Activated naive CD8-positive, alpha-beta T cell treated with anti-CD3 and anti-CD28 coated beads for 36 hours (primary cell): ENCODE data around the gene CFAP20DC. TPM values are rescaled to one million over a fixed set of nuclear protein-coding genes. Genes with fewer than 3 reads are reported as not detected.

Experiments used
- DNase-seq: peaks from one replicate; pipeline ENCODE4 v3.0.0; 2021
- H3K27ac Mint-ChIP-seq: one replicate; pipeline ENCODE4 v1.8.0; 2022; ENCODE audit warnings: mild to moderate bottlenecking, moderate library complexity, mixed read lengths
- H3K27me3 Mint-ChIP-seq: one replicate; pipeline ENCODE4 v1.8.0; 2022; ENCODE audit warnings: mild to moderate bottlenecking, mixed read lengths
- H3K36me3 Mint-ChIP-seq: one replicate; pipeline ENCODE4 v1.8.0; 2021; ENCODE audit warnings: mild to moderate bottlenecking, mixed read lengths
- H3K4me1 Mint-ChIP-seq: one replicate; pipeline ENCODE4 v1.8.0; 2021; ENCODE audit warnings: mixed read lengths
- H3K4me3 Mint-ChIP-seq: one replicate; pipeline ENCODE4 v1.8.0; 2022; ENCODE audit warnings: mild to moderate bottlenecking, moderate library complexity, mixed read lengths
- H3K9me3 Mint-ChIP-seq: one replicate; pipeline ENCODE4 v1.8.0; 2022; ENCODE audit warnings: mixed read lengths
- total RNA-seq, 2 experiments: library from RNA; stranded (reverse); gene quantifications; one replicate each; pipeline ENCODE4 v1.2.3, GENCODE V29; 2021

The CFAP20DC gene
- total RNA-seq, 2 experiments from 2014 or later, result 1.6 to 2.4 TPM

DNA sequence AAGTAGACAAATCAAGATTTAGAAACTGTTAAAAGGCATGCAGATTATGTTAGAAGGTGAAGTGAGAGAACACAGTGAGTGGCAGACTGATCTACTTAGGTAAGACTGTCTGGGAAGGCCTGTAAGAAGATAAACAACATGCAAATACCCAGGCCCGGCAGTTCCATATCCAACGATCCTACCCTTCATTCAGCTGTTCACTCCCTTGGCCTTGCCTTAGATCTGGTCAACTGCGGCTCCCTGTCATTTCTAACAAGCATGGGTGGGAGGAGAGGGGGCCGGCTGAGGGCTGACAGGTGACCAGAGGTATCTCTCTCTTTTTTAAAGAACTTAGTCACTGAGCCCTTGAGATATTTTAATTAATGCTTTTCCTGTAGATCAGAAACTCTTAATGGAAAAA, 298.6 kb downstream of the CFAP20DC start:
- Mint-ChIP-seq H3K36me3 (no peaks in the 10 kb centered on the region), H3K4me1 (no peaks in the 10 kb centered on the region), H3K27me3 (peaks cover 6% of the 10 kb centered on the region), H3K27ac (no peak overlapping the region), H3K4me3 (no peak overlapping the region), H3K9me3 (no peaks in the 10 kb centered on the region)
- DNase-seq, result no peak

- H3K9me3 Mint-ChIP-seq, result no peaks in the 10 kb centered on the region
- DNase-seq, result no peak
- H3K27me3 Mint-ChIP-seq, result peaks cover 6% of the 10 kb centered on the region
- no peak overlapping the region for H3K27ac Mint-ChIP-seq
- H3K36me3 Mint-ChIP-seq, result no peaks in the 10 kb centered on the region
- no peaks in the 10 kb centered on the region for H3K4me1 Mint-ChIP-seq
- no peak overlapping the region for H3K4me3 Mint-ChIP-seq
Observed at GRCh38 chr3:58749948-58750347, 299.9 kb downstream of the CFAP20DC start.

DNA sequence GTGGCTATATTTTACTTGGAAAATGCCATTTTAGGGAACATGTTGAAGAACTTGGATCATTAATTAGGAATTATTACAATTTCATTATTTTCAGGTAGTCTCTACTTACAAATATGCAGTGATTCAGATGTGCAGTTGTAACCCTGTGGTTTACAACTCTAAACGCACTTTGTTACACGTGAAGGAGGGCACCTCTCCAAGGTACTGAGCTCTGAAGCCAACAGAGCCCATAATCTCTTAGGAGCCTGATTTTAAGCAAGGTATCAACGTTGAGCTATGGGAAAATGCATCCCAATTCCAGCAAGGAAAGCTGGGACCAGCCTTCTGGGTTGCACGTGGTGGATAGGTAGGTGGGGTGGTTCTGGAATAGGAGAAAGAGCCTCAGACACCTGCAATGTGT, 301.8 kb downstream of the CFAP20DC start:
- Mint-ChIP-seq H3K27ac (no peak overlapping the region), H3K27me3 (peaks cover 16% of the 10 kb centered on the region), H3K4me3 (no peak overlapping the region), H3K4me1 (no peaks in the 10 kb centered on the region), H3K36me3 (no peaks in the 10 kb centered on the region), H3K9me3 (no peaks in the 10 kb centered on the region)
- no peak for DNase-seq

- H3K27ac Mint-ChIP-seq, result no peak overlapping the region
- no peaks in the 10 kb centered on the region for H3K36me3 Mint-ChIP-seq
- peaks cover 12% of the 10 kb centered on the region for H3K27me3 Mint-ChIP-seq
- no peak overlapping the region for H3K4me3 Mint-ChIP-seq
- H3K4me1 Mint-ChIP-seq, result no peaks in the 10 kb centered on the region
- H3K9me3 Mint-ChIP-seq, result no peaks in the 10 kb centered on the region
- DNase-seq, result no peak
Observed at GRCh38 chr3:58746758-58747157, 303.1 kb downstream of the CFAP20DC start.

DNA sequence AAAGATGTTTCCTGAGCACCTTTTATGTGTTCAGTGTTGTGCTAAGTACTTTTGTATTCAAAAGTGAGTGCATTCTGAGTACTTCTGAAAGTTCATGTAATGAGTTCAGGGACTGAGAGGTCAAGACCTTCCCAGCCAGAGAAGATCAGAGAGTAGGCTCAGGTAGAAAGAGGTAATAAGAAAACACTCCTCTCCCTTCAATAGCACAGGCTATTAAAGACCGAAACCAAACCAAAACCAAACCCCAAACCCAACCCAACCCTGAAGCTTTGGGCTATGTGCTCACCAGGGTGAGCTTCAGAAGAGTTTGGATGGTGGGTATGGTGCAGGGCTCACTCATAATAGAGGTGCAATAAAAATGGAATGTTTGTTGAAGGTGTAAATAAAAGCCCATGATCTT, 306.5 kb downstream of the CFAP20DC start:
- DNase-seq, result no peak
- Mint-ChIP-seq H3K27ac (no peak overlapping the region), H3K9me3 (no peaks in the 10 kb centered on the region), H3K27me3 (peaks cover 16% of the 10 kb centered on the region), H3K36me3 (no peaks in the 10 kb centered on the region), H3K4me1 (no peaks in the 10 kb centered on the region), H3K4me3 (no peak overlapping the region)

GRCh38 chr3:58742239-58742638, 307.6 kb downstream of the CFAP20DC start:
- no peaks in the 10 kb centered on the region for H3K36me3 Mint-ChIP-seq
- no peak overlapping the region for H3K27ac Mint-ChIP-seq
- no peaks in the 10 kb centered on the region for H3K4me1 Mint-ChIP-seq
- no peaks in the 10 kb centered on the region for H3K9me3 Mint-ChIP-seq
- H3K27me3 Mint-ChIP-seq, result peaks cover 17% of the 10 kb centered on the region
- no peak overlapping the region for H3K4me3 Mint-ChIP-seq
- no peak for DNase-seq

GRCh38 chr3:58737644-58738043, 312.2 kb downstream of the CFAP20DC start:
- H3K36me3 Mint-ChIP-seq, result no peaks in the 10 kb centered on the region
- no peak overlapping the region for H3K4me3 Mint-ChIP-seq
- DNase-seq, result no peak
- no peak overlapping the region for H3K27ac Mint-ChIP-seq
- no peaks in the 10 kb centered on the region for H3K9me3 Mint-ChIP-seq
- H3K4me1 Mint-ChIP-seq, result no peaks in the 10 kb centered on the region
- peaks cover 8% of the 10 kb centered on the region for H3K27me3 Mint-ChIP-seq

GRCh38 chr3:58731673-58732072, 318.2 kb downstream of the CFAP20DC start:
- Mint-ChIP-seq H3K9me3 (no peaks in the 10 kb centered on the region), H3K36me3 (no peaks in the 10 kb centered on the region), H3K27me3 (peaks cover 2% of the 10 kb centered on the region), H3K27ac (no peak overlapping the region), H3K4me1 (no peaks in the 10 kb centered on the region), H3K4me3 (no peak overlapping the region)
- no peak for DNase-seq

- H3K4me1 Mint-ChIP-seq, result no peaks in the 10 kb centered on the region
- H3K9me3 Mint-ChIP-seq, result no peaks in the 10 kb centered on the region
- no peaks in the 10 kb centered on the region for H3K36me3 Mint-ChIP-seq
- peaks cover 2% of the 10 kb centered on the region for H3K27me3 Mint-ChIP-seq
- no peak overlapping the region for H3K4me3 Mint-ChIP-seq
- no peak overlapping the region for H3K27ac Mint-ChIP-seq
- no peak for DNase-seq
Observed at GRCh38 chr3:58728723-58729122, 321.1 kb downstream of the CFAP20DC start.

- no peak for DNase-seq
- Mint-ChIP-seq H3K27ac (no peak overlapping the region), H3K4me3 (no peak overlapping the region), H3K4me1 (no peaks in the 10 kb centered on the region), H3K27me3 (no peaks in the 10 kb centered on the region), H3K9me3 (no peaks in the 10 kb centered on the region), H3K36me3 (no peaks in the 10 kb centered on the region)
Observed at GRCh38 chr3:58725326-58725853, 324.4 kb downstream of the CFAP20DC start.

GRCh38 chr3:58724336-58724735, 325.5 kb downstream of the CFAP20DC start:
- H3K27me3 Mint-ChIP-seq, result peaks cover 4% of the 10 kb centered on the region
- H3K4me3 Mint-ChIP-seq, result no peak overlapping the region
- H3K9me3 Mint-ChIP-seq, result no peaks in the 10 kb centered on the region
- H3K36me3 Mint-ChIP-seq, result no peaks in the 10 kb centered on the region
- H3K27ac Mint-ChIP-seq, result no peak overlapping the region
- DNase-seq, result no peak
- no peaks in the 10 kb centered on the region for H3K4me1 Mint-ChIP-seq

DNA sequence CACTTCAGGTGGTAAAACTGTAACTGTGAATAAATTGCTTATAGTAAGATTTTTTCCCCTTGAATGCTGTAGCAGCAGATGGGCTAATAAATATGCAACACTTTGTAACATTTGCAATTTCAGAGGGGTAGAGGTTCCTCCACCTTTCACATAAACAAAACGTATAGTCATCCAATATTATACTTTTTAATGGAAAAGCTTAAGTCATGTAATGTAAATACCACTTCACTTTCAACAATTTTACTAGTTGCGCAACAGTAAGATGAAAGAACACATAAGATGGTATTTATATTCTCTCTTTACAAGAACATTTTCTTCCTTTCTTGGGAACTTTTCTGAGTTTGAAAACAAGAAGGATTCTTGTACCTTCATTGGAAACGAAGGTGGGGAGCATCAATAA, 326.7 kb downstream of the CFAP20DC start:
- H3K9me3 Mint-ChIP-seq, result no peaks in the 10 kb centered on the region
- H3K4me3 Mint-ChIP-seq, result no peak overlapping the region
- peaks cover 4% of the 10 kb centered on the region for H3K27me3 Mint-ChIP-seq
- H3K4me1 Mint-ChIP-seq, result no peaks in the 10 kb centered on the region
- no peak overlapping the region for H3K27ac Mint-ChIP-seq
- DNase-seq, result no peak
- no peaks in the 10 kb centered on the region for H3K36me3 Mint-ChIP-seq

GRCh38 chr3:58722561-58722960, 327.3 kb downstream of the CFAP20DC start:
- H3K4me3 Mint-ChIP-seq, result no peak overlapping the region
- no peak for DNase-seq
- no peaks in the 10 kb centered on the region for H3K36me3 Mint-ChIP-seq
- H3K9me3 Mint-ChIP-seq, result no peaks in the 10 kb centered on the region
- no peak overlapping the region for H3K27ac Mint-ChIP-seq
- H3K27me3 Mint-ChIP-seq, result peaks cover 4% of the 10 kb centered on the region
- H3K4me1 Mint-ChIP-seq, result no peaks in the 10 kb centered on the region

DNA sequence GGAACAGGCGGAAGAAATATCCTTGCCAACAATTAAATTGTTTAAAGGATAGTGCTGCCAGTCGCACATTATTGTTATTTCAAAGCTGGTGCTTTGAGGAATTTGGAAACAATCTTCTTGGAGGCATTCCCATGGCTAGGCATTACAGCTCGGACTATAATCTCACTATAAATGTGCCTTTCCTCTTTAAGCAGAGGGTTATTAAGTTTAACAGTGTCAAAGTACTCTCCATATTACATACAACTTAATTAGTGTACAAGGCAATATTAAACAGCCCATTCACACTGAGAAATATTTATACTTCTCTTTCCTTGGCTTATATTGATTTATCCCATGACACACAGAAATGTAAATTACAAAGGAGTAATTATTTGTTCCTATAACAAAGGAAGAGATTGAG, 329.3 kb downstream of the CFAP20DC start:
- H3K4me3 Mint-ChIP-seq, result no peak overlapping the region
- peaks cover 4% of the 10 kb centered on the region for H3K27me3 Mint-ChIP-seq

GRCh38 chr3:58719684-58720083, 330.1 kb downstream of the CFAP20DC start:
- DNase-seq, result no peak
- Mint-ChIP-seq H3K27ac (no peak overlapping the region), H3K4me3 (no peak overlapping the region), H3K36me3 (no peaks in the 10 kb centered on the region), H3K9me3 (no peaks in the 10 kb centered on the region), H3K4me1 (no peaks in the 10 kb centered on the region), H3K27me3 (peaks cover 4% of the 10 kb centered on the region)

More for the DNA sequence above, 329.3 kb downstream of the CFAP20DC start:
- Mint-ChIP-seq H3K36me3 (no peaks in the 10 kb centered on the region), H3K4me1 (no peaks in the 10 kb centered on the region), H3K9me3 (no peaks in the 10 kb centered on the region), H3K27ac (no peak overlapping the region)
- no peak for DNase-seq

DNA sequence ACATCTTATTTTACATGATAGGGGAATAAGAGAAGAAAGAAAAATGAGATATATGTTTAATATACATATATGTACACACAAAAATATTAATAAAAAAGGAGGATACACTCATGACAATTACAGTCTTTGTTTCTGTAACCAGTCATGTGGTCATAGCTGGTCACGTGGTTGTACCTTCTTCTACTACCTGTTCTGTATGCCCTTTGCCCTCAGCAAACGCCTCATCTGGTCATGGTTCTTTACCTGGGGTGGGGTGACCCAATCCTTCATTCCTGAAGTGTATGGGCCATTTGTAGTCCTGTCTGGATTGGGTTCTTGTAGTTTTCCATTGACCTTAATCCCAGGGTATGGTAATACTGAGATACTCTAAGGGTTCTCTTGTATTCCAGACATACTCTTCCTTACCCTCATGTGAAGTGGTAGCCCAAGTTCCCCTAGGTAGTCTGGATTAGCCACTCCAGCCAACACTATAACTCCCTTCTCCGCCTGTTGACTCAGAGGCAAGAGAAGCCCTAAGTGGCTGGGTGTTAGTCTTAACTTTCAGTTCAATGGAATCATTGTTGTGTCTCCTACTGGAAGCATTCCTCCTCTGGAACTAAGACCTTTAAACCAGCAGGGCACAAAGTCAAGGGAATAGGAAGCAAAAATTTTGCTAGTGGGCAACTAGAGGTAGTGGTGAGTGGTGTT, 336.0 kb downstream of the CFAP20DC start:
- no peak overlapping the region for H3K4me3 Mint-ChIP-seq
- no peaks in the 10 kb centered on the region for H3K36me3 Mint-ChIP-seq
- no peaks in the 10 kb centered on the region for H3K4me1 Mint-ChIP-seq
- no peak overlapping the region for H3K27ac Mint-ChIP-seq
- no peaks in the 10 kb centered on the region for H3K27me3 Mint-ChIP-seq
- no peak for DNase-seq
- no peaks in the 10 kb centered on the region for H3K9me3 Mint-ChIP-seq
